ENCODE measurements around the gene RAB13.

Gene RAB13

GRCh38 chr1:153933955-153934354, 52.2 kb downstream of the RAB13 start:
- TF ChIP-seq, protein P1, sequence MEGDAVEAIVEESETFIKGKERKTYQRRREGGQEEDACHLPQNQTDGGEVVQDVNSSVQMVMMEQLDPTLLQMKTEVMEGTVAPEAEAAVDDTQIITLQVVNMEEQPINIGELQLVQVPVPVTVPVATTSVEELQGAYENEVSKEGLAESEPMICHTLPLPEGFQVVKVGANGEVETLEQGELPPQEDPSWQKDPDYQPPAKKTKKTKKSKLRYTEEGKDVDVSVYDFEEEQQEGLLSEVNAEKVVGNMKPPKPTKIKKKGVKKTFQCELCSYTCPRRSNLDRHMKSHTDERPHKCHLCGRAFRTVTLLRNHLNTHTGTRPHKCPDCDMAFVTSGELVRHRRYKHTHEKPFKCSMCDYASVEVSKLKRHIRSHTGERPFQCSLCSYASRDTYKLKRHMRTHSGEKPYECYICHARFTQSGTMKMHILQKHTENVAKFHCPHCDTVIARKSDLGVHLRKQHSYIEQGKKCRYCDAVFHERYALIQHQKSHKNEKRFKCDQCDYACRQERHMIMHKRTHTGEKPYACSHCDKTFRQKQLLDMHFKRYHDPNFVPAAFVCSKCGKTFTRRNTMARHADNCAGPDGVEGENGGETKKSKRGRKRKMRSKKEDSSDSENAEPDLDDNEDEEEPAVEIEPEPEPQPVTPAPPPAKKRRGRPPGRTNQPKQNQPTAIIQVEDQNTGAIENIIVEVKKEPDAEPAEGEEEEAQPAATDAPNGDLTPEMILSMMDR (conservative IDR thresholded peaks at IDR 0.05): no peak
- no peak for TF ChIP-seq ZFX (IDR thresholded peaks at IDR 0.05)
- no peak overlapping the region for H3K27ac ChIP-seq

DNA sequence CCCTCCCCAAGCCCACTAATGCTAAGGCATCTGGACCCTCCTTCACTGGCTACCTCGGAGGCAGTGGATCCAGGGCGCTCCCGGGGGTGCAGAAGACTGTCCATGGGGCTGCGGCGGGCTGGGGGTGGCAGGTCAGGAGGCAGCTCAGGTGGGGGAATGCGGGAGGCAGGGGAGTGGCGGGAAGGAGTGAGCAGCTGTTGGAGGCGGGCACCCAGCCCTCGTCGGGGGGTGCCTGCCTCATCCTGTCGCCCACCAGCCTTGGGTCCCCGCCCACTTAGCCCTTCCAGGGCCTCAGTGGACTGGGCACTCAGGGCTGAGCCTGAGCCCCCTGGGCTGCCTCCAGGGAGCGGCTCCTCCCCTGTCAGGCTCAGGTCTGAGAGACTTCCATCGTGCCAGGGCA, 52.7 kb downstream of the RAB13 start:
- TF ChIP-seq, protein P1 (conservative IDR thresholded peaks at IDR 0.05): no peak
- TF ChIP-seq ZFX (IDR thresholded peaks at IDR 0.05): no peak
- H3K27ac ChIP-seq: no peak overlapping the region

DNA sequence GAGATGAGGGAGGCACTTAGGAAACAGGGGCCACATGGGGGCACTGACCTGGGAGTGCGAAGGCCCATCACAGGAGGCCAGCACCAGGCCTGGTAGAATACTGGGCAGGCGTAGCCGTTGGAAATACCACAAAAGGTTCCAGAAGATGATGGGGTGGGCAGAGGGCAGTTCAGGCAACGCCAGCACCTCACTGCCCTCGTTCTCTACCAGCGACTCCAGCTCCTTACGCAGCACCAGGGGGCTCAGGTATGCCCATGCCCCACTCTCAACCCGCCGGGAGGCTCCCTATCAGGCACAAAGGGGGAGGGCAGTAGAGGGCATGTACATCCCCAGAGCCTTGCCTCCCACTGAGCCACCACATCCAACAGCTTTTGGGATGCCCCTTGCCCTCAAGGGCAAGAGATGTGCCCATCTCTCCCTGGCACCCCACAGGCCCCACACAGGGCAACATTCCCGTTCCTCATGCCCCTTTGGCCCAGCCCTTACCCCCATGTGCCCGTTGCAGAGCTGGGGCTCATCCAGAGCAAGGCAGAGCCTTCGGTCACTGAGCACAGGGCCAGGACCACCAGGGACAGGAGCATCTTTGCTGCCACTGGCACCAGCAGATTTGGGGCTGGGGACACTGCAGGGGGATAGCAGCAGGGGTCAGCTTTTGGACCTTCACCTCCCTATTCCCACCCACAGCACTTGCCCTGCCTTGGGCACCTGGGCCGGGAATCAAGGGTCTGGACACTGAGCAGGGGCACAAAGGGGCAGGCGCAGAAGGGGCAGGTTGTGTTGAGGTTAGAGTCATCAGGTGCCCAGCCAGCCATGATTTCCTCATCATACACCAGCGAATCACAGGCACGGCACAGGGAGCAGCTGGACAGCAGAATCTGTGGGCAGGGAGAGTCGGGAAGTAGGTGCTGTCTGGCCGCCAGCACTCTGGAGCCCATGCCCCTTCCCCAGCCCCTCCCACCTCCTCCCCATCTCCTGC, 53.7 kb downstream of the RAB13 start:
- no peak for TF ChIP-seq ZFX (IDR thresholded peaks at IDR 0.05)
- no peak overlapping the region for H3K27ac ChIP-seq

Measured in C4-2B (cell line).